GM19468 (cell line): ENCODE measurements around the gene KCNJ4.

Experiments
- ATAC-seq: cut with Tn5 transposase; IDR thresholded peaks from one replicate; pipeline ENCODE4 v1.9.1; 2021; ENCODE audit warnings: mild to moderate bottlenecking, moderate library complexity, moderate number of reproducible peaks; ENCODE audit not compliant: unreplicated experiment; ENCODE audit errors: extremely low read depth

Gene KCNJ4

GRCh38 chr22:38454353-38455075, 485 bp downstream of the KCNJ4 start:
- no peak for ATAC-seq

- no peak for ATAC-seq
These were observed 1.0 kb downstream of the KCNJ4 start for GRCh38 chr22:38453996-38454352.

DNA sequence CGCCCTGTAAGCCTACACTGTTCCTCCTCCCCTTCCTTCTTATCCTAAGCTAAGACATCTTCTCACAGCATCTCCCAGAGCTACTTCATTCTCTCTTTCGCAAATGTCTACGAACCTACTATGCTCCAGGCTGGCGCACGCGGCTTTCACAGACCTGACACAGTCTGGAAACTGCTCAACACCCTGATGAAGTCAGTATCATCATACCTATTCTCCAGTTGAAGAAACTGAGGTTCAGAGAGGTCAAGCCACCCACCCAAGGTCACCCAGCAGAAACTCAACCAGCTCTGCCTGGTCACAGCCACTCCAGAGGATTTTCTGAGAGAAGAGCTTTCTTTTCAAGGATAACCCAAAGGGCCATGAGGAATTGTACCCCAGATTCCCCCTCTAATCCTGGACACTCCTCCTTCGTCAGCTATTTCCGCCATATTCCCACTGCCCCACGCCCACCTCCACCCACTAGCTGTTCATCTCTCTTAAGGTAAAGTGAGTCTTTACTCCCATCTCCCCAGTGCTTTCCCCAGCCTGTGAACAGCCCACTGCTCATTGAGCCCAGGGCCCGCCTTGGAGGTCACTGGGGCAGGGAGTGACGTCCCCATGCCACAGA, 1.8 kb downstream of the KCNJ4 start:
- no peak for ATAC-seq

- ATAC-seq = no peak
These were observed 2.5 kb downstream of the KCNJ4 start for GRCh38 chr22:38452373-38453065.

DNA sequence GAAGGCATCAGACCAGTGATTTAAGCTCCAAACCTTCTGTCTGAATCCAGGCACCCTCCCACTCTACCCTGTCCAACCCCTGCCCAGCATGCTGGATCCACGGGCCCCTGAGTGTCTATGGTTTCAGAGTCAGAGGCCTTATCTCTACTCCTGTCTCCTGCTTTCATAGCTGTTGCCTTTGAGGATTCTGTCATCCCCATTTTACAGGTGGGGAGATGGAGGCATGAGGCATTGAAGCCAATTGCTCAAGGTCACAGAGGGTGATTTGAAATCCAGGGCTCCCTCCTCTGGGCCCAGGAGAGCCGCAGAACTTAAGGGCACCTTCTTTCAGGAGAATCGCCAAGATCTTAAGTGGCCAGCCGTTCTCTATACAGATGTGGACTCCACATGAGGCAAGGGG, 3.1 kb downstream of the KCNJ4 start:
- no peak for ATAC-seq

DNA sequence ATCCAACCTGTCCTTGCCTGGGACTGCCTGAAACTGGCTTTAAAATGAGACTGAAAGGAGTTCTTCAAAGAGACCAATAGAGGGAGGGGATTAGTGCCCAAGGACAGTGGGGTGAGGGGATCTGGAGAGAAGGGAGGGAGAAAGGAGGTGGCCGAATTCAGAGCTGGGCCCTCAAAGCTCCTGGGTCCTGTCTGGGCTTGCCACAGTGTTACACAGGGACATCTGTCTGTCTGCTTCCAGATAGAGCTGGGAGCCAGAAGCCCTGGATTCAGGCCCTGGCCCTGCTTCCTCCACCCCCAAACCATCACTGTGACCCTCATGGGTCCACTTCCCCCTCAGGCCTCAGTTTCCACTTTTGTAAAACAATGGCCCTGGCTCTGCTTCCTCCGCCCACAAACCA, 3.6 kb downstream of the KCNJ4 start:
- ATAC-seq = no peak

DNA sequence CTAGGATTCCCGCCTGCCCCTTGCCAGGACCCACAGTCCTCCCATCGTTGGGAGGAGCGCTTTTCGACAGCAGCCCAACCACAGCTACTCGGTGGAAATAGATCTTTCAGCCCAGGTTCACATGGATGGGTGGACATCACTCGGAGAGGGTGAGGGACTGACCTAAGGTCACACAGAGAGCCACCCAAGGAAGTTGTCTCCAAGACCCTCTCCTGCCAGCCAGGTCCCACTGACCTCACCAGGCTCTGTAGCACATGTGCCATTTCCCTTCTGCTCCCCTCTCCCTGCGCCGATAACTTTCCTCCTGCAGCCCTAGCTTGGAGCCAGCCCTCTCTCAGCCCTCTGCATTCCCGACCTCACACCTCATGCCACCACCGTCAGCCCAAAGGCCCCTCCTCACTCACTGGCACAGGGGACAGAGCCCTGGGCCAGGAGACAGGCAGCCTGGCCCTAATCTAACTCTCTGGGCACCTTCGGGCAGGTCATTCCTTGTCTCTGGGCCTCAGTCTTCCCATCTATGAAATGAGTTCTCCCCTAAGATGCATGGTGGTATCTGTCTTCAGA, 4.7 kb downstream of the KCNJ4 start:
- ATAC-seq = no peak

DNA sequence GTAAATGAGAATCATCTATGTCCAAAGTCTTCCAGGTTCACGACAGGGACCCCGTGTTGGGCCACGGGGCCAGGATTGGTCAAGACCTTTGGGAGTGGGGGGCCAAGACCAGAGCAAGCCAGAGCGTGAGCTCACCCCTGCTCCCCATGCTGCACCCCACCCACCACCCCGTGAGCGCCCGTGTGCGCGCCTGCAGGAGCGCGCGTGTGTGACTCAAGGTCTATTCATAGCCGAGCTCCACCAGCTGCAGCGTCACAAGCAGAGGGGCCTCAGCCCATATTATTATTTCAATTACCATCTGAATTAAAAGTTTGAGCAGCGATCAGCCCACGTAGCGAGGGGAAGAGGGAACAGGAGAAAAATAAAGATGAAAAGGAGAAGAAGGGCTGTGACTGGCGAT, 5.2 kb downstream of the KCNJ4 start:
- ATAC-seq = no peak

GRCh38 chr22:38448945-38449745, 5.9 kb downstream of the KCNJ4 start:
- ATAC-seq = no peak

GRCh38 chr22:38446018-38446601, 8.9 kb downstream of the KCNJ4 start:
- ATAC-seq = no peak

- ATAC-seq = no peak
These were observed 10.2 kb downstream of the KCNJ4 start for GRCh38 chr22:38444783-38445182.

DNA sequence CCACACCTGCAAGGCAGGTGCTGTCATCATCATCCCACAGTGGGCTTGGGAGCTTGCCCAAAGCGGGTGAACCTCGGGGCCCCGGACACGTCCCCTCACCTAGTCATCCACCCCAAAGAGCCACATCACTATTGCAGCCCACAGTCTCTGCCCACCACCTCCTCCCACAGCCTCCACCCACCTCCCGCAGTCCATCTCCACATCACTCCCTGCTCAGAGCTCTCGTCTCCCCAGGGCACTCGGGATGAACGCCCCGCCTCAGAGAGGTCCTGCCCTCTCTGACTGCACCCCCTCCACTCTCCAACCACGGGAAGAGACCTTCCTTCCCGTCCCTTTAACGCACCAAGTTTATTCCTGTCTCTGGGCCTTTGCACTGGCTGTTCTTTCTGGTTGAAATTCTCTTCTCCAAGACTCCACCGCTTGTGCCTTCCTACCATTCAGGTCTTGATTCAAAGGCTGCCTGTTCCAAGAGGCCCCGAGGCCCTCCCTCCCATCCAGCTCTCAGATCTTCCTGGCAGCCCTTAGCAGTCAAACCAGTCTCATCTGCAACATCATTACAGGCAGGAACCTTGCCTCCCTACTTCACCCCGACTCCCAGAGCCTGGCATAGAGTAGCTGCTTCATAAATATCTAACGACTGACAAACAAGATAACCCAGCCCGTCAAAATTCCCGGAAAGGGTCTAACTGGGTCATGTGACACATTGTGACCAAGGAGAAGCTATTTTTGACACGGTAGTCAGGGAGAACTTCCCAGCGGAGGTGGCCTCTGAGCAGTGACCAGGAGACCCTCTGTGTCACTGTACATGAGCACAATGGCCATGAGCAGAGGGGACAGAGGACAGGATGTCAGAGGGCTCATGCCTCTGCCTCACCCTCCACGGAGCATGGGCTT, 11.1 kb downstream of the KCNJ4 start:
- no peak for ATAC-seq

DNA sequence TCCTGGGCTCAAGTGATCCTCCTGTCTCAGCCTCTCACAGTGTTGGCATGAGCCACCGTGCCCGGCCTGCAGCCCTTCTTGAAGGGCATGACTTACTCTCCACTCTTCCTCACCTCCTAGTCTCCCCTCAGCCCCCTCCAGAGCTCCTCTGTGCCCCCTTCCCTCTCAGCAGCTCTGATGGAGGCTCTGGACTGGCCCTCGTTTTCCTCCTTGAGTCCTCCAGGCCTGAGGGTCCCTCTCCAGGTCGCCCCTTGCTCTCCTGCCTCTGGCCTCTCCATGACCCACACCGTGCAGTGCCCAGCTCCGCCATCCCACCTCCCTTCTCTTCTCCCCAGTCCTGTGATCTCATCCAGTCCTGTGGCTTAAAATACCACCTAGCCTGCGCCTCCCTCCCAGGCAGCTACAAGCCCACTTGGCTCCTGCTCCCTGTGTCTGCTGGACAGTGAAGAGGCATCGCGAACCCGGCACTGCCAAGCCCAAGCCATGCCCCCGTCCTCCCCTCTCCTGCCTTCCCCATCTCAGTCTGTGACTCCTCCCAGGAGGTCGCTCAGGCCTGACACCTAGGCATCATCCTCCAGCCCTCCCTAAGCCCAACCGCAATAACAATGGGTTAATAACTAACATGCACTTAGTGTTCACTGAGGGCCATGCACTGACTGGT, 11.9 kb downstream of the KCNJ4 start:
- no peak for ATAC-seq

GRCh38 chr22:38441620-38442287, 13.2 kb downstream of the KCNJ4 start:
- ATAC-seq = no peak

GRCh38 chr22:38440747-38441350, 14.2 kb downstream of the KCNJ4 start:
- no peak for ATAC-seq

- no peak for ATAC-seq
These were observed 17.6 kb downstream of the KCNJ4 start for GRCh38 chr22:38437416-38437815.

GRCh38 chr22:38436629-38437395, 18.2 kb downstream of the KCNJ4 start:
- no peak for ATAC-seq
